ENCODE measurements around the gene ALK. TPM values are rescaled to one million over a fixed set of nuclear protein-coding genes. Genes with fewer than 3 reads are reported as not detected.

ALK gene
- total RNA-seq, 1 donor from 2014 or later = not detected

DNA sequence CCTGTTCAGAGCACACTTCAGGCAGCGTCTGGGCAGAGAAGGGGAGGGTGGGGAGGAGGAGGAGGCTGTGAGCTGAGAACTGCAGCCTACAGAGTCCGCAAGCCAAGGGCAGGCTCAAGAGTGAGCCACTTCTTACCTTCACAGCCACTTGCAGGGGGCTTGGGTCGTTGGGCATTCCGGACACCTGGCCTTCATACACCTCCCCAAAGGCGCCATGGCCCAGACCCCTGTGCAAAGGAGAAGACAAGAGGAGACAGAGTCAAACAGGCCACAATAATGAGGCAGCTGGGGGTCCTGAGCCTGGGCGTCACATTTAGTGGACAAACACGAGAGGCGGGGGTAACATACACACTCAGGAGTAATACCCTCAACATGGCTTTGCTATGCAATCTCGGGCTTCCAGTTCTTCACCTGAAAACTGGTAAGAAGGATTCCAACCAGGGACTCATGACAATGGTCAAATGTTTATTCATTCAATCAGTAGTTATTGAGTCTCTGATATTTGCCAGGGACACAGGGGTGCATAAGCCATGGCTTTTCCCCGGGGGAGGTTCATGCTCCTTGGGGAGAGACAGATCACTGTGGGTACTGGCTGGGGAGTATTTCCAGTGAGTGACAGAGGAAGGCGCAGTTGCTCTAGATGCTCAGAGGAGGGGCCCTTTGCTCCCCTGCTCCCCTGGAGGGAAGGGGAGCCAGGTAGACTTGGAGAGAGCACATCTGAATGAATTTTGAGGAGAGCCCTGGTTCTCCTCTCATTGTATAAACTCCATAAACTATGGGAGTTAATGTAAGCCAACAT is 698.8 kb downstream of the ALK start:
- Histone ChIP-seq H3K4me3 (ENCODE audit: low read depth, low read length) (no peak overlapping the region), H3K27me3 (ENCODE audit: control insufficient read depth, insufficient read depth, low read length) (no peaks in the 10 kb centered on the region), H3K36me3 (ENCODE audit: control insufficient read depth, insufficient read depth, low read length) (no peaks in the 10 kb centered on the region)
- no peak for FAIRE-seq
- no peak for DNase-seq (ENCODE audit: low read depth)
- TF ChIP-seq, protein P1, sequence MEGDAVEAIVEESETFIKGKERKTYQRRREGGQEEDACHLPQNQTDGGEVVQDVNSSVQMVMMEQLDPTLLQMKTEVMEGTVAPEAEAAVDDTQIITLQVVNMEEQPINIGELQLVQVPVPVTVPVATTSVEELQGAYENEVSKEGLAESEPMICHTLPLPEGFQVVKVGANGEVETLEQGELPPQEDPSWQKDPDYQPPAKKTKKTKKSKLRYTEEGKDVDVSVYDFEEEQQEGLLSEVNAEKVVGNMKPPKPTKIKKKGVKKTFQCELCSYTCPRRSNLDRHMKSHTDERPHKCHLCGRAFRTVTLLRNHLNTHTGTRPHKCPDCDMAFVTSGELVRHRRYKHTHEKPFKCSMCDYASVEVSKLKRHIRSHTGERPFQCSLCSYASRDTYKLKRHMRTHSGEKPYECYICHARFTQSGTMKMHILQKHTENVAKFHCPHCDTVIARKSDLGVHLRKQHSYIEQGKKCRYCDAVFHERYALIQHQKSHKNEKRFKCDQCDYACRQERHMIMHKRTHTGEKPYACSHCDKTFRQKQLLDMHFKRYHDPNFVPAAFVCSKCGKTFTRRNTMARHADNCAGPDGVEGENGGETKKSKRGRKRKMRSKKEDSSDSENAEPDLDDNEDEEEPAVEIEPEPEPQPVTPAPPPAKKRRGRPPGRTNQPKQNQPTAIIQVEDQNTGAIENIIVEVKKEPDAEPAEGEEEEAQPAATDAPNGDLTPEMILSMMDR (IDR thresholded peaks at IDR 0.05; ENCODE audit: insufficient read depth, low read length, severe bottlenecking) = no peak

DNA sequence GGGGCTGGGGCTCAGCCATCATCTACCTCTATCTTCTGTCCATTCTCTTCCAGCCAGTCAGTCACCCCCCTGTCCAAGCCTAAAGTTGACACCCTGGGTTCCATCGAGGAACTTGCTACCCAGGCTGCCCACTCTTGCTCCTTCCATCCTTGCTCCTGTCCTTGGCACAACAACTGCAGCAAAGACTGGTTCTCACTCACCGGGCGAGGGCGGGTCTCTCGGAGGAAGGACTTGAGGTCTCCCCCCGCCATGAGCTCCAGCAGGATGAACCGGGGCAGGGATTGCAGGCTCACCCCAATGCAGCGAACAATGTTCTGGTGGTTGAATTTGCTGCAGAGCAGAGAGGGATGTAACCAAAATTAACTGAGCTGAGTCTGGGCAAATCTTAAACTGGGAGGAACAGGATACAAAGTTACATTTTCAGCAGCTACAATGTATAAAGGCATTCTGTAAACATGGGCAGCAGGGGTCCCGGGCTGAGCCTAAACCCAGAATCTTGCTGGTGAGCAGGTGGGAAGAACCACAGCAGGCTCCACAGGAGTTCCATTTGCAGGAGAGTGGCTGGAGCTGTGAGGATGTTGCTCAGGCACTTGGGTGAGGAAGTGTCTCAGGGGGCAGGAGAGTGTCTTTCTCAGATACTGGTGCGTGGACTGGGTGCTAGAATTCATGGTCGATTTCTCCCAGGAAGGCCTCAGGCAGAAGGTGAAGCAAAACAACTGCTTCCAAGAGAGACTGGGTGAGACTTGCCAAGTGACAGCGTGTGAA is 700.7 kb downstream of the ALK start:
- no peak for DNase-seq (ENCODE audit: low read depth)
- FAIRE-seq = no peak
- H3K27me3 ChIP-seq (ENCODE audit: control insufficient read depth, insufficient read depth, low read length) = no peaks in the 10 kb centered on the region
- no peaks in the 10 kb centered on the region for H3K36me3 ChIP-seq (ENCODE audit: control insufficient read depth, insufficient read depth, low read length)
- no peak overlapping the region for H3K4me3 ChIP-seq (ENCODE audit: low read depth, low read length)
- TF ChIP-seq, protein P1 (IDR thresholded peaks at IDR 0.05; ENCODE audit: insufficient read depth, low read length, severe bottlenecking) = no peak

DNA sequence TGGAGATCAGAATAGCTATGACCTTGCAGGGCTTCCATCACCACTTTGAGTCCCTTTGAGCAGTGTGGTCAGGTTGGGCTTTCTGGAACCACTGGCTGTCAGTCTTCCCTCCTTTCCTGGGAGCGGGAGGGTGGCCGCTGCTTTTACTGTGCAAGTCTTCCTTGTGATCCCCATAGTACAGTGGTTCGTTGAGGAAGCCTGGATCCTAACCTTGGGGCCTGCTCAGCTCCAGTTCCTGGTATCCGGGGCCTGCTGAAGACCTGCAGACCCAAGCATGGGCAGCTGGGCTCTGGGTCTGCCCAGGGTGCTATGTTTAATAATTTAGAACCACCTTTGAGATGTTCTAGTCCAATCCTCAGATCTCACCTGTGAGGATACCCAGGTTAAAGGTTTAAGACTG is 702.0 kb downstream of the ALK start:
- TF ChIP-seq, protein P1 (IDR thresholded peaks at IDR 0.05; ENCODE audit: insufficient read depth, low read length, severe bottlenecking) = no peak
- FAIRE-seq (no peak), DNase-seq (ENCODE audit: low read depth) (no peak)
- Histone ChIP-seq H3K27me3 (ENCODE audit: control insufficient read depth, insufficient read depth, low read length) (no peaks in the 10 kb centered on the region), H3K4me3 (ENCODE audit: low read depth, low read length) (no peak overlapping the region), H3K36me3 (ENCODE audit: control insufficient read depth, insufficient read depth, low read length) (no peaks in the 10 kb centered on the region)

DNA sequence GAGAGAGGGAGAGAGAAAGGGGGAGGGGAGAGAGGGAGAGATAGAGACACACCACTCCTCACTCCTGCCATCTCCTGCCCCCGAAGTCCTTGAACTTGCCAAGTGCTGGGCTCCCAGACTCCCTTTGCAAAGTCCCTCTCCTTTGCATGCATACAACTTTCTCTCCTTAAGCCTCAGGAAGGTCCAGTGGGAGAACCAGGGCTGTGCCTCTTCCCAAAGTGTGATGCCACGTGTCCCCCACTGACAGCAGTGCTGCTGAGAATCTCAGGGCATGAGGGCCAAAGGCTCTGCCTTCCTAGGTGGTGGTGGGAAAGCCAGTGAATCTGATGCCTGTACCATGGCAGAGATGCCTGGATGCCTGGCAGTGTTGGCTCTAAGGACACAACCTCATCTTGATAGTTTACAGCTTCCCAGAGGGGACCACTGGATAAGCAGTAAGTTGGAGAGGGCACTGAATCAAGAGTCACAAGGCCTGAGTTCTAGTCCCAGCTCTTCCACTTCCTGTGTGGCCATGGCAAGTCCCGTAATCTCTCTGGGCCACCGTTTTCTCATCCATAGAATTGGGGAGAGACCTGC is 702.7 kb downstream of the ALK start:
- H3K27me3 ChIP-seq (ENCODE audit: control insufficient read depth, insufficient read depth, low read length) = no peaks in the 10 kb centered on the region
- no peak overlapping the region for H3K4me3 ChIP-seq (ENCODE audit: low read depth, low read length)
- FAIRE-seq = peak; percentile 28
- H3K36me3 ChIP-seq (ENCODE audit: control insufficient read depth, insufficient read depth, low read length) = no peaks in the 10 kb centered on the region
- no peak for DNase-seq (ENCODE audit: low read depth)
- TF ChIP-seq, protein P1 (IDR thresholded peaks at IDR 0.05; ENCODE audit: insufficient read depth, low read length, severe bottlenecking) = no peak

DNA sequence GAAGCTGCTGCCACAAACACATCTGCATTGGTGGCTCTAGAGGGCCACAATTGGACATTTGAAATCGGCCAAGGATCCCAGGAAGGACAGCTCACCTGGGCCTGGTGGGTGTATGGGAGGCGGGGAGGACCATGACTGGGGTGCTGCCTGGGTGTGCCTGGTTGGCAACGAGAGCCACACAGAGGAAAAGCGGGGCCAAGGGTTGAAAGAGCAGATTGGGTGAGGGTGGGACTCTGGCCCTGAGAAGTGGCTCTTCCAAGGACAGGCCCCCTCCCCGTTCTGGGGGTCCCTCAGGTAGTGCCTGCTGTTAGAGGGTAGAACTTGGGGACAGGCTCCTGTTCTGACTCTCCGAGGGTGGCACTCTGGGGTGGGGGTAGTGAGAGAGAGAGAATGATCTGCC is 703.3 kb downstream of the ALK start:
- H3K36me3 ChIP-seq (ENCODE audit: control insufficient read depth, insufficient read depth, low read length) = no peaks in the 10 kb centered on the region
- TF ChIP-seq, protein P1 (IDR thresholded peaks at IDR 0.05; ENCODE audit: insufficient read depth, low read length, severe bottlenecking) = no peak
- H3K4me3 ChIP-seq (ENCODE audit: low read depth, low read length) = no peak overlapping the region
- FAIRE-seq (no peak), DNase-seq (ENCODE audit: low read depth) (no peak)
- H3K27me3 ChIP-seq (ENCODE audit: control insufficient read depth, insufficient read depth, low read length) = no peaks in the 10 kb centered on the region
